KBM-7 (cell line): ENCODE results near the gene PXK.

Experiments
- DNase-seq: peaks from one replicate; pipeline ENCODE4 v3.0.0-alpha.2; 2015
- in situ Hi-C: fragments of 300-500 bp; cut with MboI; formaldehyde crosslinking; loops from 2 replicates; pipeline ENCODE4 v1.14.3; 2020; ENCODE audit warnings: low sequenced_read_pairs, low pct_unique_long_range_greater_than_20kb, mixed read lengths

The PXK gene

DNA sequence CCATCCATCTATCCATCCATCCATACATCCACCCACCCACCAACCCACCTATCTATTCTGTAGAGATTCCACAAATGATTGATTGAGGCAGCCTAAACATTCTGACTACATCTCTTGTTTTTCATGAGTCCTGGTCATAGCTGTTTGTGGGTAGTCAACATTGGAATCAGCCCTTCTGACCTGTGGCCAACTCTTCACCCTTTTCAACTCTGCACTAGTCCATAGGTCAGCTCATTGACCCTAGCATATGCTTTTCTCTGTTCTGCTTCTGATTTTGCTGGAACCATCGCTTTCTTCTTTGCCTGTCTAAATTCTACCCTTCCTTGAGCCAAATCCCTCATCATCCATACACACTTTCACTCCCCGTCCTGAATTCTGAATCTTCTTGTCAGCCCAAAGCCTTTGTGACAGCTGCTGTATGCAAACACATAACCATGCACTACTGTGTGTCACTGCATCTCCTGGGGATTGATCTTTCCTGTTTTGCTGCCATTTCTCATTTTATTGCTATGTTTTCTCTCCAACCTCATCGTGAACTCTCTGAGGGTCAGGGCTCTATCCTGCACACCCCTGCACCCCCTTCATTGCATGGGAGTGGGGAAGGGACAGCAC, 142.4 kb downstream of the PXK start:
- no peak for DNase-seq
- in situ Hi-C loops, result no loop called here
